ENCODE results near the gene CYP27A1. TPM values are rescaled to one million over a fixed set of nuclear protein-coding genes. Genes with fewer than 3 reads are reported as not detected.

The CYP27A1 gene
- total RNA-seq, 1 donor = 25.0 TPM

DNA sequence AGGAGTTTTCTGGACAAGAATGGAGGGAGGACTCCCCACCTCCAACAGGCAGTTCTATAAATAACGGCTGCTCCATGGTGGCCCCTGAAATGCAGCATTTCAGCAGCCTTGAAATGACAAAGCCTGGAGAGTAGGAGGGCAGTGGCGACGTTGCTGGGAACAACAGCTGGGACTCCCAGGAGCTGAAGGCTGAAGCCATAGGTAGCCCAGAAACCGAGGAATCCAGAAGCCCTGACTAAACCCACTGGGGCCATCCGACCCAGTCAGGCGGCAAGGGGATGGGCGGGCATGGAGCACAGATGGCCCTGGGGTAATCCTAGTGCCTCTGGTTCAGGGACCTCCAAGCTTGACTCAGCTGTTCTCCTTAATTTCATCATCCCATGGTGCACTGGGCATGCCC is 40.7 kb downstream of the CYP27A1 start:
- H3K9me3 ChIP-seq (ENCODE audit: low read depth, low read length) = no peaks in the 10 kb centered on the region
- peaks cover 8% of the 10 kb centered on the region for H3K27me3 ChIP-seq (ENCODE audit: insufficient read depth, low read length)
- H3K4me2 ChIP-seq (ENCODE audit: insufficient read depth, low read length) = no peak overlapping the region
- DNase-seq (ENCODE audit: insufficient read length, low spot score, missing footprints) = no peak
- no peaks in the 10 kb centered on the region for H3K36me3 ChIP-seq (ENCODE audit: insufficient read depth, low read length)
- H3K79me2 ChIP-seq (ENCODE audit: insufficient read depth, low read length) = no peaks in the 10 kb centered on the region
- no peaks in the 10 kb centered on the region for H4K20me1 ChIP-seq (ENCODE audit: insufficient read depth, low read length)
- TF ChIP-seq, protein P1, sequence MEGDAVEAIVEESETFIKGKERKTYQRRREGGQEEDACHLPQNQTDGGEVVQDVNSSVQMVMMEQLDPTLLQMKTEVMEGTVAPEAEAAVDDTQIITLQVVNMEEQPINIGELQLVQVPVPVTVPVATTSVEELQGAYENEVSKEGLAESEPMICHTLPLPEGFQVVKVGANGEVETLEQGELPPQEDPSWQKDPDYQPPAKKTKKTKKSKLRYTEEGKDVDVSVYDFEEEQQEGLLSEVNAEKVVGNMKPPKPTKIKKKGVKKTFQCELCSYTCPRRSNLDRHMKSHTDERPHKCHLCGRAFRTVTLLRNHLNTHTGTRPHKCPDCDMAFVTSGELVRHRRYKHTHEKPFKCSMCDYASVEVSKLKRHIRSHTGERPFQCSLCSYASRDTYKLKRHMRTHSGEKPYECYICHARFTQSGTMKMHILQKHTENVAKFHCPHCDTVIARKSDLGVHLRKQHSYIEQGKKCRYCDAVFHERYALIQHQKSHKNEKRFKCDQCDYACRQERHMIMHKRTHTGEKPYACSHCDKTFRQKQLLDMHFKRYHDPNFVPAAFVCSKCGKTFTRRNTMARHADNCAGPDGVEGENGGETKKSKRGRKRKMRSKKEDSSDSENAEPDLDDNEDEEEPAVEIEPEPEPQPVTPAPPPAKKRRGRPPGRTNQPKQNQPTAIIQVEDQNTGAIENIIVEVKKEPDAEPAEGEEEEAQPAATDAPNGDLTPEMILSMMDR (IDR thresholded peaks at IDR 0.05; ENCODE audit: extremely low read depth, low read depth, low read length) = no peak
- no peaks in the 10 kb centered on the region for H3K4me1 ChIP-seq (ENCODE audit: insufficient read depth, low read length)
- H3K4me3 ChIP-seq (ENCODE audit: insufficient read depth, low read length) = no peak overlapping the region
- H3K27ac ChIP-seq (ENCODE audit: low read depth, low read length) = no peak overlapping the region
- no peak overlapping the region for H2AFZ ChIP-seq (ENCODE audit: low read length)

DNA sequence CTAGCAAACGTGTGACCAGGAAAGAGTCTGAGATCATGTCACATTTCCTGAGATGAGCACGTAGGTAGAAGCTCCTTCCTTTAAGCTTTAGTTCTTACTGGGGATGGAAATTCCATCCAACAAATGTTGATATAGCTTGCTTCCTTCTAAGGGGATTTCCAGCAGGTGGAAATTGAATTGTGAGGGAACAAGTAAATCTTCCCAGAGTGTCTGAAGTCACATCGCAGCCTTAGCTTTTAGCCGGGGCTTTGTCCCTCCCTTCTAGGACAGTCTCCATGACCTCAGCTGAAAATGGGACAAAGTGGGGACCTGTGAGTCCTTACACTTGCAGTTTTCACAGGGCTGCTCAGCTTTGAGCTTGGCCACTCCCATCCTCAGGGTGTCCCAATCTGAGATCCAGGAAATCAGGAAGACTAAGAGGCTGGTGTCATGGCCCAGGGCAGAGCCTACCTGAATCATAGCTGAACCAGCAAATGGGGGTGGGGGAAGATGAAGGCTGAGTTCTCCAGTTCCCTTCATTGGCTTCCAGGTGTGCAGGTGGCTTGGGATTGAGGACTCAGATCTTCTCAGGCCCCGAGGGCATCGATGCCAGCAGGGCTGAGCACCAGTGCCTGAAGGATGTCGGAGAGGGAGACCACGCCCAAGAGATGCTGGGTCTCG is 41.4 kb downstream of the CYP27A1 start:
- Histone ChIP-seq H4K20me1 (ENCODE audit: insufficient read depth, low read length) (no peaks in the 10 kb centered on the region), H3K4me2 (ENCODE audit: insufficient read depth, low read length) (no peak overlapping the region), H3K79me2 (ENCODE audit: insufficient read depth, low read length) (no peaks in the 10 kb centered on the region), H3K4me1 (ENCODE audit: insufficient read depth, low read length) (no peaks in the 10 kb centered on the region), H3K36me3 (ENCODE audit: insufficient read depth, low read length) (no peaks in the 10 kb centered on the region), H3K27ac (ENCODE audit: low read depth, low read length) (no peak overlapping the region), H3K27me3 (ENCODE audit: insufficient read depth, low read length) (peaks cover 8% of the 10 kb centered on the region), H3K4me3 (ENCODE audit: insufficient read depth, low read length) (no peak overlapping the region), H2AFZ (ENCODE audit: low read length) (no peak overlapping the region), H3K9me3 (ENCODE audit: low read depth, low read length) (no peaks in the 10 kb centered on the region)
- TF ChIP-seq, protein P1 (IDR thresholded peaks at IDR 0.05; ENCODE audit: extremely low read depth, low read depth, low read length) = no peak
- no peak for DNase-seq (ENCODE audit: insufficient read length, low spot score, missing footprints)

- TF ChIP-seq, protein P1 (IDR thresholded peaks at IDR 0.05; ENCODE audit: extremely low read depth, low read depth, low read length) = no peak
- H3K79me2 ChIP-seq (ENCODE audit: insufficient read depth, low read length) = no peaks in the 10 kb centered on the region
- H3K4me1 ChIP-seq (ENCODE audit: insufficient read depth, low read length) = no peaks in the 10 kb centered on the region
- H3K27me3 ChIP-seq (ENCODE audit: insufficient read depth, low read length) = peaks cover 9% of the 10 kb centered on the region
- no peak for DNase-seq (ENCODE audit: insufficient read length, low spot score, missing footprints)
- no peaks in the 10 kb centered on the region for H4K20me1 ChIP-seq (ENCODE audit: insufficient read depth, low read length)
- H2AFZ ChIP-seq (ENCODE audit: low read length) = no peak overlapping the region
- H3K36me3 ChIP-seq (ENCODE audit: insufficient read depth, low read length) = no peaks in the 10 kb centered on the region
- no peak overlapping the region for H3K27ac ChIP-seq (ENCODE audit: low read depth, low read length)
- no peak overlapping the region for H3K4me2 ChIP-seq (ENCODE audit: insufficient read depth, low read length)
- no peak overlapping the region for H3K4me3 ChIP-seq (ENCODE audit: insufficient read depth, low read length)
- no peaks in the 10 kb centered on the region for H3K9me3 ChIP-seq (ENCODE audit: low read depth, low read length)
Observed at GRCh38 chr2:218824004-218824403, 42.1 kb downstream of the CYP27A1 start.

DNA sequence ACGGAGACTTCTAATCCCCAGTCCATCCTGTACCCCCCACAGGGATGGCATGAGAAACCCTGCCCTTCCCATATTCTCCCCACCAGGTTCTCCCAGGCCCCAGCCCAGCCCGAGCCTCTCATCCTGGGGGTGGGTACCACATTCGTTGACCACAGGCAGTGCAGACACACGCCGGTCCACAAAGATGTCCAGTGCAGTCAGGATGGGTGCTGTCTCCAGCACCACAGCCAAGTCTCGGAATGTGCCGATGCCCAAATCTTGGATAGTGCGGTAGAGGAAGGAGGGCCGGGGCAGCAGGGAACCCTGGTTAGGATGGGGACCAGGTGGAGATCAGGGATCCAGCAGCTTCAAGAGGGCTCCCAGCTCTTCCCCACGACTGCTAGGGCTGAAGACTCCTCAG is 44.8 kb downstream of the CYP27A1 start:
- H3K27ac ChIP-seq (ENCODE audit: low read depth, low read length) = no peak overlapping the region
- H3K9me3 ChIP-seq (ENCODE audit: low read depth, low read length) = no peaks in the 10 kb centered on the region
- no peaks in the 10 kb centered on the region for H3K79me2 ChIP-seq (ENCODE audit: insufficient read depth, low read length)
- peaks cover 5% of the 10 kb centered on the region for H3K27me3 ChIP-seq (ENCODE audit: insufficient read depth, low read length)
- TF ChIP-seq, protein P1 (IDR thresholded peaks at IDR 0.05; ENCODE audit: extremely low read depth, low read depth, low read length) = no peak
- no peaks in the 10 kb centered on the region for H3K4me1 ChIP-seq (ENCODE audit: insufficient read depth, low read length)
- H3K4me2 ChIP-seq (ENCODE audit: insufficient read depth, low read length) = no peak overlapping the region
- no peak for DNase-seq (ENCODE audit: insufficient read length, low spot score, missing footprints)
- H3K36me3 ChIP-seq (ENCODE audit: insufficient read depth, low read length) = no peaks in the 10 kb centered on the region
- H4K20me1 ChIP-seq (ENCODE audit: insufficient read depth, low read length) = no peaks in the 10 kb centered on the region
- H3K4me3 ChIP-seq (ENCODE audit: insufficient read depth, low read length) = no peak overlapping the region
- H2AFZ ChIP-seq (ENCODE audit: low read length) = no peak overlapping the region

All from osteoblast (primary cell).